ENCODE measurements around the gene ALDH1B1.

- TF ChIP-seq CTCF (IDR thresholded peaks at IDR 0.05) (no peak), POLR2A (IDR thresholded peaks at IDR 0.05) (no peak)
Observed at GRCh38 chr9:38388283-38389223, 3.9 kb upstream of the ALDH1B1 start.
